ENCODE data around the gene TTC28. TPM values are rescaled to one million over a fixed set of nuclear protein-coding genes. Genes with fewer than 3 reads are reported as not detected.
A peak's percentile ranks its signal among the peaks of the same experiment; 100 is the strongest.

The TTC28 gene
- total RNA-seq, 1 donor from 2014 or later, result 46.2 TPM

- peaks cover 45% of the 10 kb centered on the region for H3K4me1 Mint-ChIP-seq
- no peak overlapping the region for H2AFZ ChIP-seq (replicated peaks)
- no peak overlapping the region for H3K4me2 ChIP-seq
- H3K4me3 ChIP-seq, result no peak overlapping the region
- H3K36me3 Mint-ChIP-seq, result peaks cover 1% of the 10 kb centered on the region
- H3K27ac ChIP-seq, result peak overlapping the region; percentile 44
- H3F3A ChIP-seq (ENCODE audit: low read depth), result peaks cover 8% of the 10 kb centered on the region
- H4K20me1 ChIP-seq (ENCODE audit: low read depth), result peaks cover 13% of the 10 kb centered on the region
- peaks cover 7% of the 10 kb centered on the region for H3K4me1 ChIP-seq
- peak overlapping the region; percentile 96 for H3K27ac Mint-ChIP-seq
- no peaks in the 10 kb centered on the region for H3K9me3 Mint-ChIP-seq
- H3K9me3 ChIP-seq (ENCODE audit: low read depth), result no peaks in the 10 kb centered on the region
- peaks cover 35% of the 10 kb centered on the region for H3K79me2 ChIP-seq (ENCODE audit: low read depth)
- no peak overlapping the region for H3K9ac ChIP-seq
- no peak overlapping the region for H3K4me3 Mint-ChIP-seq
- no peak for DNase-seq (ENCODE audit: low spot score)
- H3K36me3 ChIP-seq, result no peaks in the 10 kb centered on the region
- TF ChIP-seq CTCF (IDR thresholded peaks at IDR 0.05) (no peak), EZH2phosphoT487 (IDR thresholded peaks at IDR 0.05) (no peak)
- H3K27me3 Mint-ChIP-seq (ENCODE audit: insufficient read depth, low read depth), result no peaks in the 10 kb centered on the region
- H3K27me3 ChIP-seq, result no peaks in the 10 kb centered on the region
These were observed 74.5 kb downstream of the TTC28 start for GRCh38 chr22:28604966-28605761.

GRCh38 chr22:28601915-28602314, 77.7 kb downstream of the TTC28 start:
- H3K9me3 Mint-ChIP-seq, result no peaks in the 10 kb centered on the region
- no peak for DNase-seq (ENCODE audit: low spot score)
- H3K36me3 ChIP-seq, result no peaks in the 10 kb centered on the region
- H3F3A ChIP-seq (ENCODE audit: low read depth), result peaks cover 8% of the 10 kb centered on the region
- no peak overlapping the region for H3K9ac ChIP-seq
- peaks cover 29% of the 10 kb centered on the region for H3K4me1 Mint-ChIP-seq
- H3K4me1 ChIP-seq, result peaks cover 7% of the 10 kb centered on the region
- no peak overlapping the region for H3K27ac ChIP-seq
- peaks cover 20% of the 10 kb centered on the region for H3K79me2 ChIP-seq (ENCODE audit: low read depth)
- no peak overlapping the region for H3K4me3 ChIP-seq
- H3K27me3 Mint-ChIP-seq (ENCODE audit: insufficient read depth, low read depth), result no peaks in the 10 kb centered on the region
- H4K20me1 ChIP-seq (ENCODE audit: low read depth), result peaks cover 10% of the 10 kb centered on the region
- H3K4me3 Mint-ChIP-seq, result no peak overlapping the region
- no peaks in the 10 kb centered on the region for H3K36me3 Mint-ChIP-seq
- H3K27me3 ChIP-seq, result no peaks in the 10 kb centered on the region
- H3K9me3 ChIP-seq (ENCODE audit: low read depth), result no peaks in the 10 kb centered on the region
- H3K4me2 ChIP-seq, result no peak overlapping the region
- TF ChIP-seq EZH2 (IDR thresholded peaks at IDR 0.05) (no peak), CTCF (IDR thresholded peaks at IDR 0.05) (no peak), EZH2phosphoT487 (IDR thresholded peaks at IDR 0.05) (no peak)
- H3K27ac Mint-ChIP-seq, result no peak overlapping the region
- no peak overlapping the region for H2AFZ ChIP-seq (replicated peaks)

DNA sequence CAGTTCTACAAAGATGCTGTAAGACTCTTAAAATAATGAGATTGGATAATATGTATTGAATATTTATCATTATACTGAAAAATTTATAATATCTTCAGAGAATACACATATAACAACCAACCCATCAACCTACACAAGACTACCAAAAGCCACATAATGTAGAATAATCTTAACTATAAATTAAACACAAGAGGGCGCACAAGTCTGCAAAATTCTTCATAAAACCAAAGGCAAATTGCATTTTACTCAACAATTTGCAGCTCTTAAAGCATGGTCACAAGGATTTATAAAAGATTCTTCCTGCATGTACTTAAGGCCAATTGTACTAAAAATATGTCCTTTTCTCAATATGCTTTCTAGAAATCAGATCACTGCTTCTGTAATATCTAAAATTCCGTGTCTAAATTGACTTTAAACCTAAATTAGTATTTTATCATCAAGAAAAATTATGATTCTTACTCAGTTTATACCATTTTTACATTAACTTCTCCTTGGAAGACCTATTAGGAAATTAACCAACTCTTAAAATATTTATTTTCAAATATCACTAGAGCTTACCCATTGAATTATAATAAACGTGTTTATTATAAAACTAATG, 79.0 kb downstream of the TTC28 start:
- Histone ChIP-seq H2AFZ (replicated peaks) (no peak overlapping the region), H3K4me2 (no peak overlapping the region), H3K9ac (no peak overlapping the region), H3K4me3 (no peak overlapping the region), H3K27me3 (no peaks in the 10 kb centered on the region), H3K4me1 (peaks cover 7% of the 10 kb centered on the region), H3F3A (ENCODE audit: low read depth) (peaks cover 8% of the 10 kb centered on the region), H4K20me1 (ENCODE audit: low read depth) (peaks cover 9% of the 10 kb centered on the region), H3K9me3 (ENCODE audit: low read depth) (no peaks in the 10 kb centered on the region), H3K79me2 (ENCODE audit: low read depth) (peaks cover 7% of the 10 kb centered on the region), H3K36me3 (no peaks in the 10 kb centered on the region), H3K27ac (no peak overlapping the region)
- DNase-seq (ENCODE audit: low spot score), result peak; percentile 59
- Mint-ChIP-seq H3K4me3 (no peak overlapping the region), H3K27ac (no peak overlapping the region), H3K9me3 (no peaks in the 10 kb centered on the region), H3K36me3 (no peaks in the 10 kb centered on the region), H3K27me3 (ENCODE audit: insufficient read depth, low read depth) (no peaks in the 10 kb centered on the region), H3K4me1 (peaks cover 28% of the 10 kb centered on the region)
- TF ChIP-seq CTCF (IDR thresholded peaks at IDR 0.05) (peak; percentile 69), EZH2phosphoT487 (IDR thresholded peaks at IDR 0.05) (no peak), EZH2 (IDR thresholded peaks at IDR 0.05) (no peak)
